KOPT-K1 (cell line): ENCODE data around the gene MROH2A.

Experiments used
- H3K27ac ChIP-seq: fragments of 200-600 bp; sonication (generic); 2 replicates; pipeline ENCODE4 v1.5.1; 2016; ENCODE audit warnings: antibody characterized with exemption, mild to moderate bottlenecking, low read depth, low read length; ENCODE audit not compliant: poor library complexity, severe bottlenecking
- H3K36me3 ChIP-seq: fragments of 200-600 bp; sonication (generic); 2 replicates; pipeline ENCODE4 v1.5.1; 2017; ENCODE audit warnings: antibody characterized with exemption, mild to moderate bottlenecking, low read length, moderate library complexity; ENCODE audit not compliant: insufficient read depth
- H3K9me3 ChIP-seq: fragments of 200-600 bp; sonication (generic); 2 replicates; pipeline ENCODE4 v1.5.1; 2017; ENCODE audit warnings: antibody characterized with exemption, low read length, mild to moderate bottlenecking; ENCODE audit not compliant: insufficient read depth, poor library complexity, severe bottlenecking

The MROH2A gene

DNA sequence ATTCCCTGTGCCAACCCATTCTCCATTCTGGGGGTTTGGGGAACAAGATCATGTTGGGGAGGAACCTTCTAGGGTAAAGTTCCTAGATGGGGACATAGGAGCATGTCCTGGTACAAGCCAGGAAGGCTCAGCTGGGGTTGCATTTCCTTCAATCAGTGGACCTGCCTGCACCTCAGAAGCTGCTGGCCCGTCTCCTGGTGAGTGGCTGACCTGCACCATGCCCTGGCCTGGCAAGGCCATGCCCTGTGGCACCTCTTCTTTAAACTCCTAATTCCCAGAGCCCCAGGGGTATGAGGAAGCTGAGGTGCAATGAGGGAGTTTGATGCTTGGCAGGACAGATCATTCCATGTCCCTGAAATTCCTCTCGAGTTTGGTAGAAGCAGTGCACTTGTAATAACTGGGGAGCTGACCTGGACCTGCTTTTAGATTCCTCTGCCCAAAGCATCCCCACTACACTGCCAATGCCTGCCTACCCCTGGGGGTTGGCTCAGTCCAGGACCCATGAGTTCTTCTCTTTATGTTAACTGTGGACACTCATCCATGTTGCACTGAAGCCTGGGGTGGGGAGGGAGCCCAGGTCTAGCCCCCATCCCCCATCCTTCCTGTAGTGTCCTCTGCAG lies 25.3 kb downstream of the MROH2A start:
- no peaks in the 10 kb centered on the region for H3K36me3 ChIP-seq
- H3K27ac ChIP-seq, result no peak overlapping the region
- H3K9me3 ChIP-seq, result peaks cover 2% of the 10 kb centered on the region

- Histone ChIP-seq H3K36me3 (no peaks in the 10 kb centered on the region), H3K9me3 (peaks cover 5% of the 10 kb centered on the region), H3K27ac (no peak overlapping the region)
Observed at GRCh38 chr2:233803994-233804393, 25.9 kb downstream of the MROH2A start.

- H3K36me3 ChIP-seq, result no peaks in the 10 kb centered on the region
- peaks cover 10% of the 10 kb centered on the region for H3K9me3 ChIP-seq
- no peak overlapping the region for H3K27ac ChIP-seq
Observed at GRCh38 chr2:233807215-233807865, 29.2 kb downstream of the MROH2A start.

DNA sequence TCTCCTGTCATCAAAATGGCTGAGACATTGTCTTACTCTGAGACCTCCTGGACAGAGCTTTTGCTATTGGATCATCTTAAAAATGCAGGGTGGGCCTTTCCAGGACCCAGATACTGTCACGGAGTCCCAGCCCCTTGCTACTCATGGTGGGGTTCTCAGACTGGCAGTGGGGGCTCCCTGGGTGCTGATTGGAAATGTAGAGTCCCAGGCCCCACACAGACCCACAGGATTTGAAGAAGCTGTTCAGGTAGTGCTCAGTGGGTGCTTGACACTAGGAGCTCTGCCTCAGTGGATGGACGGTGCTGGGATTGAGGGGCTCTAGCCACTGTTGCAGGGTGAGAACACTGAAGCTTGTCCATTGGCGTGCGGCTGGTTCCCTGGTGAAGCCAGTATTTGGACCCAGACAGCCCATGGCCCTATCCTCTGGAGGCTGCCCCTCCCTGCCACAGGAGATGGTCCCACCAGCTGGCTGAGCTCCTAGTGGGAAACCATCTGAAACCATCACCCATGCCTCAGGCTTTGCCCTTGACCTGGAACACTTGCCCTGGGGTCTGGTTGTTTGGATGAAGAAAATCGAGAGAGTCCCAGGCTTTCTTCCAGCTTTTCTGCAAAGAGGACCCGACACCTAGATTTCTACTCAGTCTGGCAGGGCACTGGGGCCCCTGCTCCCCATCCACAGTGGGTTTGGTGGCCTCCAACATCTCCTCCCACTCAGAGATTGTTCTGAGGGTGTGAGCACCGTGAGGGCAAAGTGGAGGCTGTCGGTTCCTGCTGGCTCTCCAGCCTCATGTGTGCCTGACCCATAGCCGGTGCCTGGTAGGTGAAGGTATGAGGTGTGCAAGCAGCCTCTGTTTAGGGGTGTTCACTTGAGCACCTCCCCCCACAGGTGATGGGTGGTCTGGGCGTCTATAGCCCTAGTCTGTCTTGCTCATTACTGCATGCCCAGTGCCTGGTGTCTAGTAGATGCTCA lies 30.1 kb downstream of the MROH2A start:
- no peak overlapping the region for H3K27ac ChIP-seq
- H3K9me3 ChIP-seq, result peaks cover 10% of the 10 kb centered on the region
- H3K36me3 ChIP-seq, result no peaks in the 10 kb centered on the region

GRCh38 chr2:233810385-233810784 lies 32.3 kb downstream of the MROH2A start:
- peaks cover 10% of the 10 kb centered on the region for H3K9me3 ChIP-seq
- no peak overlapping the region for H3K27ac ChIP-seq

DNA sequence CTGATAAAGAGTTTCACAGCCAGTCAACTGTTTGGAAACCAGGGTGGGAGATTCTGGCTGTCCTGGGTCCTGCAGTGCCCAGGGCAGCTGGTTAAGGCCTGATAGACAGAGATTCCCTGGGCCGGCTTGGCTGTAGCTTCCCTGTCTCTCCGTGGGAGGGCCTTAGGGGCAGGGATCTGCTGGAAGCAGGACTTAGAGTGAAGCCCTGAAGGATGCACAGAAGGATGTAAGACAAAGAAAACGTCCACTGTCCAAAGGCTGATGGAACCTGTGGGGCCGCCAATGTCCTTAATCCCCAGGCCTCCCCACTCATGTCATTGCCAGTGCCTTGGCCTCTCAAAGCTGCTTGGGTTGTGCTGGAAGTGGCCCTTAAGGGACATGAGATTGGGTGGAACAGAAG lies 33.0 kb downstream of the MROH2A start:
- Histone ChIP-seq H3K9me3 (peaks cover 10% of the 10 kb centered on the region), H3K27ac (no peak overlapping the region), H3K36me3 (no peaks in the 10 kb centered on the region)

More at GRCh38 chr2:233810385-233810784, 32.3 kb downstream of the MROH2A start:
- H3K36me3 ChIP-seq, result no peaks in the 10 kb centered on the region

GRCh38 chr2:233811732-233812131 lies 33.6 kb downstream of the MROH2A start:
- Histone ChIP-seq H3K36me3 (no peaks in the 10 kb centered on the region), H3K9me3 (peaks cover 10% of the 10 kb centered on the region), H3K27ac (no peak overlapping the region)

DNA sequence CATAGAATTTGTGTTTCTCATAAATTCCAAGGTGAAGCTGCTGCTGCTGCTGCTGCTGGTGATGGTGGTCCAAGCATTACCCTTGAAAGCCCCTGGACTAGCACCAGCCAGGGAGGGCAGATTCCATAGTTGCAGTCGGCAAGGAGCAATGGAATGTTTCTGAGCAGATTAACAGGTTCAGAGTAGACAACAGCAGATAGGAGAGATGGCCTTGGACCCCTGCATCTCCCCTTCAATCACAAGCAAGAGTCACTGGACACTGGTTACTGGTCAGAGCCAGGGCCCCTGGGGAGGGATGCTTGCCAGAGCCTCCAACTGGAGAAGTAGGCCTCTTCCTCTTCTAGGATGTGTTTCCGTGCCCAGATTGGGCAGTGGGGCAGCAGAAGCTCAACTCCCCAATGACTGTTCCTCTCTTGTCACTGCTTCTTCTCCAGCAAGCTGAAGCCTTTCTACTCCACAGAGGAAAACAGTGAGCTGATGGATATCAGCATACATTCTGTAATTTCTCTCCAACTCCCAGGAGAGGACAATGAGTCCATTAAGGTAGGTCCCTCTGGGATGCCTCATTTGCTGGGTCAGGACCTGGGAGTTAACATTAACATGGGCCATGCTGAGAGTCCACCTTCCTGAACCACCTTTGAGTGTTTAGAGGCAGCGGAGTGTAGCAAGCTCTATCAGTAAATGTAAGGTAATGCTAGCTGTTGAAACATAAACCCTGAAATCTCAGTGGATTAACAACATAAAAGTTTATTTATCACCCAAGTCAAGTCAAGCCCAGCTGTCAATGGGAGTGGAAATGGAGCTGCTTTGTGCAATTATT lies 35.3 kb downstream of the MROH2A start:
- H3K9me3 ChIP-seq, result peaks cover 8% of the 10 kb centered on the region
- no peaks in the 10 kb centered on the region for H3K36me3 ChIP-seq
- H3K27ac ChIP-seq, result no peak overlapping the region

- Histone ChIP-seq H3K36me3 (no peaks in the 10 kb centered on the region), H3K9me3 (peaks cover 3% of the 10 kb centered on the region), H3K27ac (no peak overlapping the region)
Observed at GRCh38 chr2:233814056-233814835, 36.1 kb downstream of the MROH2A start.

DNA sequence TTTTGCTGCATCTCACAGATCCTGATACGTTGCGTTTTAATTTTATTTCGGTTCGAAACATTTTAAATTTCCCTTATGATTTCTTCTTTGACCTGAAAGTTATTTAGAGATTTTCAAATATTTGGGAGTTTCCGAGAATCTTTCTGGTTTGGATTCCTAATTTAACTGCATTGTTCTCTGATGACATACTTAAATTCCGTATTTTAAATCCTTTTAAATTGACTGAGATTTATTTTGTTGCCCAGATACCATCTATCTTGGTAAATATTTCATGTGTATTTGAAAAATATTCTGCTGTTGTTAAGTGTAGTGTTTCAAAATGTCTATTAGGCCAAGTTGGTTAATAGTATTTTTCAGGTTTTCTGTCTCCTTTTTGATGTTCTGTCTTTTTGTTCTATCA lies 37.7 kb downstream of the MROH2A start:
- H3K27ac ChIP-seq, result no peak overlapping the region
- no peaks in the 10 kb centered on the region for H3K36me3 ChIP-seq
- no peaks in the 10 kb centered on the region for H3K9me3 ChIP-seq

- H3K36me3 ChIP-seq, result no peaks in the 10 kb centered on the region
- H3K9me3 ChIP-seq, result no peaks in the 10 kb centered on the region
- no peak overlapping the region for H3K27ac ChIP-seq
Observed at GRCh38 chr2:233816334-233816733, 38.2 kb downstream of the MROH2A start.

DNA sequence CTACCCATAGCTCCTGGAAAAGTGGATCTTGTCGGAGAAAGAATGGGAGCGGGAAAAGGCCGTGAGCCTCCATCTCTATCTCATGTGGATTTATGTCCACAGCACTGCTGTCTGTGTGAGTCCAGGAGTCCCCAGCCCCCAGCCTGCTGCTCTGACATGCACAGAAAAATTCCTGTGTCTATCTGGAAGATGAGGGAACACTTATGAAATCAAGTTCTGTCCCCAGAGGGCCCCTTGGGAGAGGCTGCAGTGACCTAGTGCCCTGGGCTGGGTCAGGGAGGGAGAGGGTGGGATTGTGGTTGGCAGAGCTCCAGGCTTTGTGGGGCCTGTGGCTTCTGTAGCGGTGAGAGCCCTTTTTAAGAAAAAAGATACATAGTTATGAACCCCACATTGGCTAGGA lies 38.6 kb downstream of the MROH2A start:
- no peaks in the 10 kb centered on the region for H3K9me3 ChIP-seq
- no peak overlapping the region for H3K27ac ChIP-seq

GRCh38 chr2:233817361-233817911 lies 39.3 kb downstream of the MROH2A start:
- no peaks in the 10 kb centered on the region for H3K36me3 ChIP-seq
- H3K27ac ChIP-seq, result no peak overlapping the region
- H3K9me3 ChIP-seq, result no peaks in the 10 kb centered on the region

More for the DNA sequence above, 38.6 kb downstream of the MROH2A start:
- no peaks in the 10 kb centered on the region for H3K36me3 ChIP-seq
